Measurements from ENCODE around the gene AGK.

- TF ChIP-seq CTCF (IDR thresholded peaks at IDR 0.05) (no peak), POLR2A (IDR thresholded peaks at IDR 0.05) (no peak)
Measured at GRCh38 chr7:141648276-141649114, 97.3 kb downstream of the AGK start.

Measured in Peyer's patch (tissue), 4 donors.